IMR-90 (cell line): ENCODE results near the gene MPPED1. TPM values are rescaled to one million over a fixed set of nuclear protein-coding genes. Genes with fewer than 3 reads are reported as not detected.

ENCODE experiments used
- ATAC-seq: fragments of 200-7000 bp; cut with Tn5 transposase; 2 replicates; pipeline ENCODE4 v1.9.1; 2020; ENCODE audit warnings: low read depth, mild to moderate bottlenecking, moderate library complexity
- BruUV-seq: library from RNA; stranded (reverse); fragments of 400-500 nt; replicated peaks from 2 replicates; lab custom pipeline; 2021; lab: Mats Ljungman, UMichigan
- CTCF ChIA-PET: fragments of 300-600 bp; formaldehyde crosslinking; extraction: SDS; loops from one replicate; lab custom pipeline; 2021; ENCODE audit warnings: antibody characterized with exemption; lab: Yijun Ruan, JAX
- POLR2A ChIA-PET: fragments of 300-600 bp; sonication (Branson Sonifier 250); formaldehyde crosslinking; loops from one replicate; lab custom pipeline; 2022; ENCODE audit warnings: antibody characterized with exemption; ENCODE audit not compliant: unreplicated experiment; lab: Charles Lee
- DNase-seq: peaks from one replicate; pipeline ENCODE4 v3.0.0; 2013
- H2AFZ ChIP-seq: replicated peaks from 2 replicates; pipeline ENCODE3; 2013; ENCODE audit warnings: low read length, mild to moderate bottlenecking; ENCODE audit not compliant: poor library complexity
- H2AK5ac ChIP-seq: 2 replicates; pipeline ENCODE4 v1.6.1; 2013; ENCODE audit warnings: low read depth, low read length, inconsistent platforms
- H2AK9ac ChIP-seq: replicated peaks from 2 replicates; pipeline ENCODE3; 2013; ENCODE audit warnings: mild to moderate bottlenecking, low read depth, low read length, moderate library complexity; ENCODE audit not compliant: poor library complexity
- H2BK120ac ChIP-seq: 2 replicates; pipeline ENCODE4 v1.6.1; 2013; ENCODE audit warnings: low read depth, low read length, inconsistent platforms
- H2BK15ac ChIP-seq: 3 replicates; pipeline ENCODE4 v1.6.1; 2013; ENCODE audit warnings: low read depth, low read length, inconsistent platforms
- H2BK20ac ChIP-seq: 2 replicates; pipeline ENCODE4 v1.6.1; 2013; ENCODE audit warnings: low read depth, mild to moderate bottlenecking, inconsistent platforms, low read length, moderate library complexity
- H2BK5ac ChIP-seq: 2 replicates; pipeline ENCODE4 v1.6.1; 2013; ENCODE audit warnings: mild to moderate bottlenecking, low read depth, low read length, inconsistent platforms; ENCODE audit not compliant: poor library complexity, severe bottlenecking
- H3K14ac ChIP-seq: replicated peaks from 2 replicates; pipeline ENCODE4 v1.6.1; 2013; ENCODE audit warnings: low read depth, low read length, inconsistent platforms
- H3K18ac ChIP-seq: 2 replicates; pipeline ENCODE4 v1.6.1; 2013; ENCODE audit warnings: low read depth, low read length, control low read depth
- H3K23ac ChIP-seq: 2 replicates; pipeline ENCODE4 v1.6.1; 2013; ENCODE audit warnings: low read depth, low read length, inconsistent platforms
- H3K27ac ChIP-seq: 2 replicates; pipeline ENCODE4 v1.5.1; 2013; ENCODE audit warnings: mild to moderate bottlenecking, control low read depth, low read length; ENCODE audit not compliant: insufficient read depth
- H3K27me3 ChIP-seq: 2 replicates; pipeline ENCODE4 v1.6.1; 2013; ENCODE audit warnings: low read length; ENCODE audit not compliant: control insufficient read depth, insufficient read depth
- H3K36me3 ChIP-seq: 2 replicates; pipeline ENCODE4 v1.6.1; 2013; ENCODE audit warnings: low read length, mixed read lengths; ENCODE audit not compliant: control insufficient read depth, insufficient read depth
- H3K4ac ChIP-seq: 2 replicates; pipeline ENCODE4 v1.6.1; 2013; ENCODE audit warnings: low read depth, low read length, inconsistent platforms
- H3K4me1 ChIP-seq: 2 replicates; pipeline ENCODE4 v1.6.1; 2013; ENCODE audit warnings: low read length, mixed read lengths; ENCODE audit not compliant: control insufficient read depth, insufficient read depth
- H3K4me2 ChIP-seq: 2 replicates; pipeline ENCODE4 v1.6.1; 2013; ENCODE audit warnings: low read depth, mild to moderate bottlenecking, control low read depth, low read length, moderate library complexity
- H3K4me3 ChIP-seq: 2 replicates; pipeline ENCODE4 v1.5.1; 2013; ENCODE audit warnings: low read depth, mild to moderate bottlenecking, control low read depth, low read length, moderate library complexity; ENCODE audit not compliant: insufficient read depth
- H3K56ac ChIP-seq: 2 replicates; pipeline ENCODE4 v1.6.1; 2013; ENCODE audit warnings: low read length, inconsistent platforms; ENCODE audit not compliant: insufficient read depth; ENCODE audit errors: extremely low read depth
- H3K79me1 ChIP-seq, 2 experiments: 2 replicates each; pipeline ENCODE4 v1.6.1; 2013; ENCODE audit warnings: low read length in 2 of 2, inconsistent platforms in 1 of 2, low read depth in 1 of 2
- H3K9ac ChIP-seq: 2 replicates; pipeline ENCODE4 v1.6.1; 2013; ENCODE audit warnings: low read depth, low read length, control low read depth
- H3K9me1 ChIP-seq: 2 replicates; pipeline ENCODE4 v1.6.1; 2013; ENCODE audit warnings: low read length, inconsistent platforms; ENCODE audit not compliant: insufficient read depth
- H3K9me3 ChIP-seq: 2 replicates; pipeline ENCODE4 v1.6.1; 2013; ENCODE audit warnings: low read length; ENCODE audit not compliant: control insufficient read depth, insufficient read depth
- H4K20me1 ChIP-seq: 2 replicates; pipeline ENCODE4 v1.6.1; 2013; ENCODE audit warnings: low read length, inconsistent platforms; ENCODE audit not compliant: insufficient read depth
- H4K5ac ChIP-seq: 2 replicates; pipeline ENCODE4 v1.6.1; 2013; ENCODE audit warnings: mild to moderate bottlenecking, low read depth, low read length, control low read depth
- H4K8ac ChIP-seq, 2 experiments: 2 replicates each; pipeline ENCODE4 v1.6.1; 2013; ENCODE audit warnings: low read depth in 2 of 2, low read length in 2 of 2, control low read depth in 1 of 2, inconsistent platforms in 1 of 2
- H4K91ac ChIP-seq: 2 replicates; pipeline ENCODE4 v1.6.1; 2013; ENCODE audit warnings: low read depth, low read length, inconsistent platforms; ENCODE audit not compliant: insufficient read depth
- RFX5 ChIP-seq: IDR thresholded peaks from 2 replicates; pipeline ENCODE4 v1.8.0; 2012; ENCODE audit warnings: low read depth, mild to moderate bottlenecking, low read length, moderate library complexity
- WGBS, 2 experiments: methylation state at CpG; one replicate each; pipeline versions ENCODE4 v1.1.5 to v1.1.7; 2013; ENCODE audit warnings: missing lambda C conversion rate in 2 of 2; ENCODE audit not compliant: insufficient read length in 1 of 2; ENCODE audit errors: extremely low coverage in 2 of 2; 5-methylcytosine and 5-hydroxymethylcytosine counted together
- dilution Hi-C: fragments of 300-500 bp; cut with HindIII; formaldehyde crosslinking; loops from one replicate; pipeline ENCODE4 v1.14.3; 2018; ENCODE audit warnings: low sequenced_read_pairs; ENCODE audit not compliant: unreplicated experiment
- in situ Hi-C: fragments of 300-500 bp; cut with MboI; formaldehyde crosslinking; loops from 3 replicates; pipeline ENCODE4 v1.14.3; 2019; ENCODE audit warnings: low sequenced_read_pairs, inconsistent platforms, mixed read lengths
- intact Hi-C: fragments of 100-400 bp; cut with micrococcal nuclease; formaldehyde crosslinking; loops from 2 replicates; pipeline ENCODE4 v1.10.0; 2022
- polyA plus RNA-seq, 3 experiments: library from polyadenylated mRNA; depleted of rRNA; stranded (reverse); fragments of >200 nt; gene quantifications; 2 replicates each; pipeline ENCODE4 v1.2.3, GENCODE V29; 2012; ENCODE audit warnings: low replicate concordance in 1 of 3
- total RNA-seq: library from RNA; depleted of rRNA; stranded (reverse); fragments of >200 nt; gene quantifications from 2 replicates; pipeline ENCODE4 v1.2.3, GENCODE V29; 2012

Gene MPPED1
- total and polyA plus RNA-seq, 2 of the 4 experiments (the other 2 are of a cell fraction), result not detected

- peaks cover 29% of the 10 kb centered on the region; the same call in 1 of the 2 replicates for H3K27me3 ChIP-seq
- H3K36me3 ChIP-seq, result no peaks in the 10 kb centered on the region
- no peak overlapping the region for H3K9ac ChIP-seq
- no peak overlapping the region for H3K18ac ChIP-seq
- no peak for DNase-seq
- H2BK15ac ChIP-seq, result no peak overlapping the region
- H4K20me1 ChIP-seq, result no peaks in the 10 kb centered on the region
- H2AK5ac ChIP-seq, result no peak overlapping the region
- no peak overlapping the region for H3K4me2 ChIP-seq
- H3K9me3 ChIP-seq, result no peaks in the 10 kb centered on the region
- no peak overlapping the region for H3K4me3 ChIP-seq
- no peak overlapping the region for H4K91ac ChIP-seq
- H3K9me1 ChIP-seq, result no peaks in the 10 kb centered on the region
- no peak overlapping the region for H4K8ac ChIP-seq
- H3K56ac ChIP-seq, result no peak overlapping the region
- H2AFZ ChIP-seq, result no peak overlapping the region
- TF ChIP-seq RFX5, result no peak
- H2BK20ac ChIP-seq, result no peak overlapping the region
- no peak overlapping the region for H3K23ac ChIP-seq
- CTCF ChIA-PET, result no interaction called here
- H4K5ac ChIP-seq, result no peak overlapping the region
- no peak for ATAC-seq
- no TSS peak for BruUV-seq
- in situ Hi-C loops, result no loop called here
- no peak overlapping the region for H3K14ac ChIP-seq
- intact Hi-C loops, result no loop called here
- no peak overlapping the region for H3K27ac ChIP-seq
- no peak overlapping the region for H3K4ac ChIP-seq
- H3K79me1 ChIP-seq, result no peaks in the 10 kb centered on the region
- H3K4me1 ChIP-seq, result no peaks in the 10 kb centered on the region
- WGBS, 2 experiments, result 28% methylated on average over 2 of the region's 10 CpGs; no CpG with 5 or more reads in 1 of the 2 experiments
- H2BK120ac ChIP-seq, result no peak overlapping the region
- peak overlapping the region; percentile 16 for H2AK9ac ChIP-seq
- POLR2A ChIA-PET, result no interaction called here
- dilution Hi-C loops, result no loop called here
- H2BK5ac ChIP-seq, result no peak overlapping the region
Observed at GRCh38 chr22:43428005-43428485, 16.2 kb downstream of the MPPED1 start.
